Ovary (tissue), 3 donors: Measurements from ENCODE around the gene SIGLECL1.
"Not testable (repeated sequence)": the region's sequence is repeated elsewhere in the genome, so short reads cannot be mapped to it uniquely, and the experiment has no call there.

Source experiments
- POLR2A ChIP-seq: fragments of 450-650 bp; IDR thresholded peaks from one replicate; pipeline ENCODE4 v1.6.1; 2017; ENCODE audit warnings: antibody characterized with exemption, mild to moderate bottlenecking, moderate library complexity
- TF ChIP-seq, protein P1 (sequence below), 3 donors: fragments of 450-650 bp in 2 of 3; fragments of 200-600 bp in 1 of 3; IDR thresholded peaks; one replicate each; pipeline versions ENCODE4 v1.5.1 to v1.8.0; 2016 to 2022; ENCODE audit warnings: antibody characterized with exemption in 3 of 3, mild to moderate bottlenecking in 1 of 3
- donor health status: DM: no; HTN: no; CAD: no.

- TF ChIP-seq POLR2A: not testable (repeated sequence)
- TF ChIP-seq, protein P1, sequence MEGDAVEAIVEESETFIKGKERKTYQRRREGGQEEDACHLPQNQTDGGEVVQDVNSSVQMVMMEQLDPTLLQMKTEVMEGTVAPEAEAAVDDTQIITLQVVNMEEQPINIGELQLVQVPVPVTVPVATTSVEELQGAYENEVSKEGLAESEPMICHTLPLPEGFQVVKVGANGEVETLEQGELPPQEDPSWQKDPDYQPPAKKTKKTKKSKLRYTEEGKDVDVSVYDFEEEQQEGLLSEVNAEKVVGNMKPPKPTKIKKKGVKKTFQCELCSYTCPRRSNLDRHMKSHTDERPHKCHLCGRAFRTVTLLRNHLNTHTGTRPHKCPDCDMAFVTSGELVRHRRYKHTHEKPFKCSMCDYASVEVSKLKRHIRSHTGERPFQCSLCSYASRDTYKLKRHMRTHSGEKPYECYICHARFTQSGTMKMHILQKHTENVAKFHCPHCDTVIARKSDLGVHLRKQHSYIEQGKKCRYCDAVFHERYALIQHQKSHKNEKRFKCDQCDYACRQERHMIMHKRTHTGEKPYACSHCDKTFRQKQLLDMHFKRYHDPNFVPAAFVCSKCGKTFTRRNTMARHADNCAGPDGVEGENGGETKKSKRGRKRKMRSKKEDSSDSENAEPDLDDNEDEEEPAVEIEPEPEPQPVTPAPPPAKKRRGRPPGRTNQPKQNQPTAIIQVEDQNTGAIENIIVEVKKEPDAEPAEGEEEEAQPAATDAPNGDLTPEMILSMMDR (IDR thresholded peaks at IDR 0.05): not testable (repeated sequence)
Measured at GRCh38 chr19:51210874-51211361, 40.0 kb upstream of the SIGLECL1 start.
